Measurements from ENCODE around the gene OR4C11. TPM values are rescaled to one million over a fixed set of nuclear protein-coding genes. Genes with fewer than 3 reads are reported as not detected.

Gene OR4C11
- total and polyA plus RNA-seq, 2 experiments from 2014 or later: not detected

DNA sequence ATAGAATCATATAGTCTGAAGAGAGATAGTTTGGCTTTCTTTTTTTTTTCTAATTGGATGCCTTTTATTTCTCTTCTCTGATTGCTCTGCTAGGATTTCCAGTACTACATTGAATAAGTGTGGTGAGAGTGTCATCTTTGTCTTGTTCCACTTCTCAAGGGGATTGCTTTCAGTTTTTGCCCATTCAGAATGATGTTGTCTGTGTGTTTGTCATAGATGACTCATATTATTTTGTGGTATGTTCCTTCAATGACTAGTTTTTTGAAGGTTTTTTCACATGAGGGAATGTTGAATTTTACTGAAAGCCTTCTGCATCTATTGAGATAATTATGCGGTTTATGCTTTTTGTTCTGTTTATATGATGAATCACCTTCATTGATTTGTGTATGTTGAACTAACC lies 17.1 kb upstream of the OR4C11 start:
- no peaks in the 10 kb centered on the region for H4K20me1 ChIP-seq (ENCODE audit: insufficient read depth)
- no peaks in the 10 kb centered on the region for H3K9me3 ChIP-seq (ENCODE audit: low read depth)
- no peak for DNase-seq
- H3K4me1 ChIP-seq (ENCODE audit: insufficient read depth): no peaks in the 10 kb centered on the region
- no peak overlapping the region for H3K27ac ChIP-seq
- no peak overlapping the region for H2AFZ ChIP-seq
- WGBS, 2 experiments (ENCODE audit: low coverage in 1 of 2, low lambda C conversion rate in 2 of 2, missing lambda C conversion rate in 2 of 2): 60 to 78% methylated on average over 1 of the region's 1 CpG
- no peak overlapping the region for H3K4me2 ChIP-seq (ENCODE audit: unreplicated experiment)
- H3K9me2 ChIP-seq (ENCODE audit: insufficient read depth): no peaks in the 10 kb centered on the region
- no peaks in the 10 kb centered on the region for H3K79me2 ChIP-seq (ENCODE audit: insufficient read depth)
- H3F3A ChIP-seq (ENCODE audit: insufficient read depth): no peaks in the 10 kb centered on the region
- H3K9ac ChIP-seq: no peak overlapping the region
- H3K27me3 ChIP-seq (replicated peaks; ENCODE audit: insufficient read depth): no peaks in the 10 kb centered on the region
- no peak overlapping the region for H3K4me3 ChIP-seq
- in situ Hi-C loops (cut with MboI): no loop called here
- H3K36me3 ChIP-seq (ENCODE audit: low read depth): no peaks in the 10 kb centered on the region
- TF ChIP-seq EZH2 (IDR thresholded peaks at IDR 0.05; ENCODE audit: insufficient read depth, poor library complexity, severe bottlenecking) (no peak), EZH2phosphoT487 (IDR thresholded peaks at IDR 0.05; ENCODE audit: insufficient read depth, low read depth) (no peak)

DNA sequence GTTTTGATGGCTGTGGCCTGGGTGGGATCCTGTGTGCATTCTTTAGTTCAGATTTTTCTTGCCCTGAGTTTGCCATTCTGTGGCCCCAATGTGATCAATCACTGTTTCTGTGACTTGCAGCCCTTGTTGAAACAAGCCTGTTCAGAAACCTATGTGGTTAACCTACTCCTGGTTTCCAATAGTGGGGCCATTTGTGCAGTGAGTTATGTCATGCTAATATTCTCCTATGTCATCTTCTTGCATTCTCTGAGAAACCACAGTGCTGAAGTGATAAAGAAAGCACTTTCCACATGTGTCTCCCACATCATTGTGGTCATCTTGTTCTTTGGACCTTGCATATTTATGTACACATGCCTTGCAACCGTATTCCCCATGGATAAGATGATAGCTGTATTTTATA lies 34.9 kb downstream of the OR4C11 start:
- no peak overlapping the region for H2AFZ ChIP-seq
- no peaks in the 10 kb centered on the region for H3K27me3 ChIP-seq (replicated peaks; ENCODE audit: insufficient read depth)
- WGBS, 2 experiments (ENCODE audit: low coverage in 1 of 2, low lambda C conversion rate in 2 of 2, missing lambda C conversion rate in 2 of 2): 0 to 2% methylated on average over 1 of the region's 1 CpG
- no peaks in the 10 kb centered on the region for H3K4me1 ChIP-seq (ENCODE audit: insufficient read depth)
- no peak overlapping the region for H3K4me2 ChIP-seq (ENCODE audit: unreplicated experiment)
- no peaks in the 10 kb centered on the region for H3K79me2 ChIP-seq (ENCODE audit: insufficient read depth)
- H3K4me3 ChIP-seq: no peak overlapping the region
- H3K9me2 ChIP-seq (ENCODE audit: insufficient read depth): no peaks in the 10 kb centered on the region
- H4K20me1 ChIP-seq (ENCODE audit: insufficient read depth): no peaks in the 10 kb centered on the region
- no peaks in the 10 kb centered on the region for H3F3A ChIP-seq (ENCODE audit: insufficient read depth)
- H3K9me3 ChIP-seq (ENCODE audit: low read depth): no peaks in the 10 kb centered on the region
- H3K9ac ChIP-seq: no peak overlapping the region
- TF ChIP-seq EZH2phosphoT487 (IDR thresholded peaks at IDR 0.05; ENCODE audit: insufficient read depth, low read depth) (no peak), EZH2 (IDR thresholded peaks at IDR 0.05; ENCODE audit: insufficient read depth, poor library complexity, severe bottlenecking) (no peak)
- H3K36me3 ChIP-seq (ENCODE audit: low read depth): no peaks in the 10 kb centered on the region
- H3K27ac ChIP-seq: no peak overlapping the region
- in situ Hi-C loops (cut with MboI): no loop called here
- no peak for DNase-seq

DNA sequence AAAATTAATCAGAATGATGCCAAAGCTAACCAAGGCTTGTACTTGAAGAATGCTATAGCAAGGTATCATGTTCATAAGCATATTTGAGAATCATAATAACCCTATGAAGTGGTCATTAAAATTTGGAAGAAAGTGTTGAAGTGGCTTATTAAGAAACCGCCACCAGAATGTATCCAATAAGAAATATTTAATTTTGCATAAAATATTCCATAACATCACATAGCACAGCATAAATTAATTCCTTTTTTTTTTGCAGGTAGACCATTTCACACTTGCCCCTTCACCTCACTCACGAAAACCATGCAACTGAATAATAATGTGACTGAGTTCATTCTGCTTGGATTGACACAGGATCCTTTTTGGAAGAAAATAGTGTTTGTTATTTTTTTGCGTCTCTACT lies 35.6 kb downstream of the OR4C11 start, which contains the start of gene OR4C16:
Gene OR4C16, plus strand, starts transcription at position 301 of the 400 bp plus-strand sequence. Its CDS starts 0 bp downstream, at position 301.
- DNase-seq: no peak
- H3K4me3 ChIP-seq: no peak within 1 kb of the TSS
- H3K27me3 ChIP-seq (replicated peaks; ENCODE audit: insufficient read depth): no peaks in the 10 kb centered on the region
- H2AFZ ChIP-seq: no peak within 1 kb of the TSS
- no peaks in the 10 kb centered on the region for H3F3A ChIP-seq (ENCODE audit: insufficient read depth)
- H3K9me2 ChIP-seq (ENCODE audit: insufficient read depth): no peaks in the 10 kb centered on the region
- no peaks in the 10 kb centered on the region for H3K79me2 ChIP-seq (ENCODE audit: insufficient read depth)
- H3K36me3 ChIP-seq (ENCODE audit: low read depth): no peaks in the 10 kb centered on the region
- no peaks in the 10 kb centered on the region for H4K20me1 ChIP-seq (ENCODE audit: insufficient read depth)
- H3K4me2 ChIP-seq (ENCODE audit: unreplicated experiment): no peak within 1 kb of the TSS
- H3K4me1 ChIP-seq (ENCODE audit: insufficient read depth): no peaks in the 10 kb centered on the region
- H3K9me3 ChIP-seq (ENCODE audit: low read depth): no peaks in the 10 kb centered on the region
- H3K9ac ChIP-seq: no peak within 1 kb of the TSS
- in situ Hi-C loops (cut with MboI): no loop called here
- WGBS, 2 experiments (ENCODE audit: low coverage in 1 of 2, low lambda C conversion rate in 2 of 2, missing lambda C conversion rate in 2 of 2): 26 to 33% methylated on average over 3 of the region's 3 CpGs
- no peak for TF ChIP-seq EZH2phosphoT487 (IDR thresholded peaks at IDR 0.05; ENCODE audit: insufficient read depth, low read depth)
- TF ChIP-seq EZH2 (IDR thresholded peaks at IDR 0.05; ENCODE audit: insufficient read depth, poor library complexity, severe bottlenecking): no peak
- H3K27ac ChIP-seq: no peak within 1 kb of the TSS

DNA sequence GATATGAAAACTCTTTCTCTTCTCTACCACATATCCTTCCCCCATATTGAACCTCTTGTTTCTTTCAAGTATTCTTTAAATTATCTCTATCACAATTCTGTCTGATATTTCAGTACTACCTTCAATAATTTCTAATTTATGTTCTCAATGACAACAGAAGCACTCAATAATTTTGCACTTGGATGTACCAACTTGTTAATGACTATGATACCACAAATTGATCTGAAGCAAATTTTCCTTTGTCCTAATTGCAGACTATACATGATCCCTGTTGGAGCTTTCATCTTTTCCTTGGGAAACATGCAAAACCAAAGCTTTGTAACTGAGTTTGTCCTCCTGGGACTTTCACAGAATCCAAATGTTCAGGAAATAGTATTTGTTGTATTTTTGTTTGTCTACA lies 53.3 kb downstream of the OR4C11 start, which contains the start of gene OR4C15:
Gene OR4C15, plus strand, starts transcription at position 301 of the 400 bp plus-strand sequence. Its CDS starts 0 bp downstream, at position 301.
- Histone ChIP-seq H3F3A (ENCODE audit: insufficient read depth) (no peaks in the 10 kb centered on the region), H3K9me3 (ENCODE audit: low read depth) (no peaks in the 10 kb centered on the region), H3K9ac (no peak within 1 kb of the TSS), H2AFZ (no peak within 1 kb of the TSS), H3K27me3 (replicated peaks; ENCODE audit: insufficient read depth) (no peaks in the 10 kb centered on the region), H3K4me3 (no peak within 1 kb of the TSS), H3K79me2 (ENCODE audit: insufficient read depth) (no peaks in the 10 kb centered on the region), H3K27ac (no peak within 1 kb of the TSS), H3K36me3 (ENCODE audit: low read depth) (no peaks in the 10 kb centered on the region), H4K20me1 (ENCODE audit: insufficient read depth) (no peaks in the 10 kb centered on the region), H3K4me1 (ENCODE audit: insufficient read depth) (no peaks in the 10 kb centered on the region), H3K4me2 (ENCODE audit: unreplicated experiment) (no peak within 1 kb of the TSS), H3K9me2 (ENCODE audit: insufficient read depth) (no peaks in the 10 kb centered on the region)
- DNase-seq: no peak
- TF ChIP-seq EZH2 (IDR thresholded peaks at IDR 0.05; ENCODE audit: insufficient read depth, poor library complexity, severe bottlenecking) (no peak), EZH2phosphoT487 (IDR thresholded peaks at IDR 0.05; ENCODE audit: insufficient read depth, low read depth) (no peak)
- in situ Hi-C loops (cut with MboI): no loop called here

Other genes starting within 250 kb of the OR4C11 start
- gene OR4A15, start 239.7 kb downstream of the OR4C11 start, total RNA-seq (2014; rRNA removed; shearing (Covaris generic)): not detected in 2 replicates
- gene OR4A15, start 239.7 kb downstream of the OR4C11 start, polyA plus RNA-seq (2016; fragmentation: Nextera tagmentation; extraction: Ambion mirVana): not detected in 2 replicates
- gene OR4C15, start 53.2 kb downstream of the OR4C11 start, total RNA-seq (2014; rRNA removed; shearing (Covaris generic)): not detected in 2 replicates
- gene OR4C15, start 53.2 kb downstream of the OR4C11 start, polyA plus RNA-seq (2016; fragmentation: Nextera tagmentation; extraction: Ambion mirVana): not detected in 2 replicates
- not detected in 2 replicates for gene OR4C16, start 35.5 kb downstream of the OR4C11 start, total RNA-seq (2014; rRNA removed; shearing (Covaris generic))
- gene OR4C16, start 35.5 kb downstream of the OR4C11 start, polyA plus RNA-seq (2016; fragmentation: Nextera tagmentation; extraction: Ambion mirVana): not detected in 2 replicates
- not detected in 2 replicates for gene OR4P4, start 27.5 kb upstream of the OR4C11 start, total RNA-seq (2014; rRNA removed; shearing (Covaris generic))
- not detected in 2 replicates for gene OR4P4, start 27.5 kb upstream of the OR4C11 start, polyA plus RNA-seq (2016; fragmentation: Nextera tagmentation; extraction: Ambion mirVana)
- gene OR4S2, start 40.7 kb upstream of the OR4C11 start, total RNA-seq (2014; rRNA removed; shearing (Covaris generic)): not detected in 2 replicates
- gene OR4S2, start 40.7 kb upstream of the OR4C11 start, polyA plus RNA-seq (2016; fragmentation: Nextera tagmentation; extraction: Ambion mirVana): not detected in 2 replicates
- not detected in 2 replicates for gene OR4C6, start 54.6 kb upstream of the OR4C11 start, total RNA-seq (2014; rRNA removed; shearing (Covaris generic))
- not detected in 2 replicates for gene OR4C6, start 54.6 kb upstream of the OR4C11 start, polyA plus RNA-seq (2016; fragmentation: Nextera tagmentation; extraction: Ambion mirVana)
- gene OR5D13, start 165.8 kb upstream of the OR4C11 start, total RNA-seq (2014; rRNA removed; shearing (Covaris generic)): not detected in 2 replicates
- not detected in 2 replicates for gene OR5D13, start 165.8 kb upstream of the OR4C11 start, polyA plus RNA-seq (2016; fragmentation: Nextera tagmentation; extraction: Ambion mirVana)
- gene OR5D14, start 187.9 kb upstream of the OR4C11 start, total RNA-seq (2014; rRNA removed; shearing (Covaris generic)): not detected in 2 replicates
- gene OR5D14, start 187.9 kb upstream of the OR4C11 start, polyA plus RNA-seq (2016; fragmentation: Nextera tagmentation; extraction: Ambion mirVana): not detected in 2 replicates
- not detected in 2 replicates for gene OR5L1, start 203.7 kb upstream of the OR4C11 start, total RNA-seq (2014; rRNA removed; shearing (Covaris generic))
- not detected in 2 replicates for gene OR5L1, start 203.7 kb upstream of the OR4C11 start, polyA plus RNA-seq (2016; fragmentation: Nextera tagmentation; extraction: Ambion mirVana)
- not detected in 2 replicates for gene OR5D18, start 212.0 kb upstream of the OR4C11 start, total RNA-seq (2014; rRNA removed; shearing (Covaris generic))
- not detected in 2 replicates for gene OR5D18, start 212.0 kb upstream of the OR4C11 start, polyA plus RNA-seq (2016; fragmentation: Nextera tagmentation; extraction: Ambion mirVana)
- not detected in 2 replicates for gene OR5L2, start 219.6 kb upstream of the OR4C11 start, total RNA-seq (2014; rRNA removed; shearing (Covaris generic))
- not detected in 2 replicates for gene OR5L2, start 219.6 kb upstream of the OR4C11 start, polyA plus RNA-seq (2016; fragmentation: Nextera tagmentation; extraction: Ambion mirVana)
- not detected in 2 replicates for gene OR5D16, start 231.1 kb upstream of the OR4C11 start, total RNA-seq (2014; rRNA removed; shearing (Covaris generic))
- gene OR5D16, start 231.1 kb upstream of the OR4C11 start, polyA plus RNA-seq (2016; fragmentation: Nextera tagmentation; extraction: Ambion mirVana): not detected in 2 replicates

All from GM23248 (cell line).